OCI-LY7 (cell line): ENCODE data around the gene EFCAB11. TPM values are rescaled to one million over a fixed set of nuclear protein-coding genes. Genes with fewer than 3 reads are reported as not detected.

Experiments used
- BruUV-seq: library from RNA; stranded (reverse); fragments of 400-500 nt; replicated peaks from 2 replicates; lab custom pipeline; 2021; lab: Mats Ljungman, UMichigan
- CTCF ChIA-PET: fragments of 300-600 bp; sonication (Branson Sonifier 250); formaldehyde crosslinking; loops from one replicate; lab custom pipeline; 2022; ENCODE audit warnings: antibody characterized with exemption; ENCODE audit not compliant: unreplicated experiment; lab: Charles Lee
- POLR2A ChIA-PET: fragments of 300-600 bp; sonication (Branson Sonifier 250); formaldehyde crosslinking; loops from one replicate; lab custom pipeline; 2022; ENCODE audit warnings: antibody characterized with exemption; lab: Charles Lee
- DNase-seq: peaks from one replicate; pipeline ENCODE4 v3.0.0-alpha.2; 2015; ENCODE audit warnings: low spot score
- H2AFZ ChIP-seq: fragments of 200-600 bp; sonication (generic), shearing (Covaris generic); 2 replicates; pipeline ENCODE4 v1.6.1; 2014; ENCODE audit warnings: mild to moderate bottlenecking, antibody characterized with exemption, low read length, moderate library complexity
- H3K27ac ChIP-seq: fragments of 200-600 bp; sonication (generic); 2 replicates; pipeline ENCODE4 v1.5.1; 2014; ENCODE audit warnings: mixed run types, low read depth, mild to moderate bottlenecking, moderate library complexity, low read length, inconsistent platforms; ENCODE audit not compliant: poor library complexity, severe bottlenecking
- H3K36me3 ChIP-seq: fragments of 200-600 bp; sonication (generic); 2 replicates; pipeline ENCODE4 v1.6.1; 2014; ENCODE audit warnings: mild to moderate bottlenecking, antibody characterized with exemption, low read length, moderate library complexity, mixed read lengths; ENCODE audit not compliant: insufficient read depth
- H3K4me1 ChIP-seq: fragments of 200-600 bp; sonication (generic); 2 replicates; pipeline ENCODE4 v1.5.1; 2014; ENCODE audit warnings: mild to moderate bottlenecking, low read length; ENCODE audit not compliant: insufficient read depth, poor library complexity, severe bottlenecking
- H3K4me2 ChIP-seq: fragments of 200-600 bp; sonication (generic); 2 replicates; pipeline ENCODE4 v1.6.1; 2014; ENCODE audit warnings: mild to moderate bottlenecking, low read length
- H3K4me3 ChIP-seq: fragments of 200-600 bp; sonication (generic); 2 replicates; pipeline ENCODE4 v1.5.1; 2014; ENCODE audit warnings: mild to moderate bottlenecking, low read depth, low read length; ENCODE audit not compliant: poor library complexity, severe bottlenecking
- H3K79me2 ChIP-seq: fragments of 200-600 bp; sonication (generic); 2 replicates; pipeline ENCODE4 v1.6.1; 2016; ENCODE audit warnings: low read depth, mild to moderate bottlenecking, low read length, moderate library complexity, mixed read lengths; ENCODE audit not compliant: insufficient read depth
- H3K9me2 ChIP-seq: fragments of 200-600 bp; sonication (generic); 2 replicates; pipeline ENCODE4 v1.6.1; 2016; ENCODE audit warnings: mild to moderate bottlenecking, low read length, mixed read lengths; ENCODE audit not compliant: insufficient read depth
- H3K9me3 ChIP-seq: fragments of 200-600 bp; sonication (generic); 2 replicates; pipeline ENCODE4 v1.6.1; 2014; ENCODE audit warnings: mild to moderate bottlenecking, mixed run types, low read length, mixed read lengths
- H4K20me1 ChIP-seq: fragments of 200-600 bp; sonication (generic); 2 replicates; pipeline ENCODE4 v1.6.1; 2014; ENCODE audit warnings: mild to moderate bottlenecking, antibody characterized with exemption, low read length, moderate library complexity, mixed read lengths; ENCODE audit not compliant: insufficient read depth
- EZH2phosphoT487 ChIP-seq: fragments of 200-600 bp; sonication (generic); IDR thresholded peaks from 2 replicates; pipeline ENCODE4 v1.6.1; 2018; ENCODE audit warnings: low read depth, borderline replicate concordance, mild to moderate bottlenecking, mixed run types, antibody characterized with exemption, low read length, moderate library complexity, mixed read lengths
- intact Hi-C: fragments of 100-400 bp; cut with micrococcal nuclease; formaldehyde crosslinking; loops from one replicate; pipeline ENCODE4 v1.10.0; 2022; ENCODE audit not compliant: unreplicated experiment
- total RNA-seq, 2 experiments: library from RNA; depleted of rRNA in 1 of 2; stranded (reverse); fragments of >200 nt in 1 of 2; shearing (Covaris generic) in 1 of 2; gene quantifications; 2 replicates each; pipeline ENCODE4 v1.2.3, GENCODE V29; 2014 to 2022
- TF ChIP-seq, protein P1 (sequence below): fragments of 200-600 bp; sonication (generic); conservative IDR thresholded peaks from 2 replicates; pipeline ENCODE4 v1.5.1; 2014; ENCODE audit warnings: mild to moderate bottlenecking, antibody characterized with exemption, low read length, moderate library complexity, mixed read lengths

EFCAB11 gene
- total RNA-seq, 2 experiments from 2014 or later = 9.3 to 29.5 TPM

DNA sequence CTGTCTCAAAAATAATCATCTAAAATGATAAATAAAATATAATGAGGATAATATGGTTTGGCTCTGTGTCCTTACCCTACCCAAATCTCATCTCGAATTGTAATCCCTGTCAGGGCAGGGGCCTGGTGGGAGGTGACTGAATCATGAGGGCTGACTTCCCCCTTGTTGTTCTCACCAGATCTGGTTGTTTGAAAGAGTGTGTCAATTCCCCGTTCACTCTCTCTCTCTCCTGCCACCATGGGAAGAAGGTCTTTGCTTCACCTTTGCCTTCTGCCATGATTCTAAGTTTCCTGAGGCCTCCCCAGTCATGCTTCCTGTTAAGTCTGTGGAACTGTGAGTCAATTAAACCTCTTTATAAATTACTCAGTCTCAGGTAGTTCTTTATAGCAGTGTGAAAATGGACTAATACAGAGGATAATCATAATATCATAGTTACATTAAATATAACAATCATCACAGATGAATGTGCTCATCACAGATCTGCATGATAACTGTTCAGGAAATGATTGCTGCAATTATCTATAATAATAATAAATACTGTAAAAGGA, 12.6 kb downstream of the EFCAB11 start:
- CTCF ChIA-PET = no interaction called here
- DNase-seq = no peak
- H3K9me2 ChIP-seq = no peaks in the 10 kb centered on the region
- POLR2A ChIA-PET = no interaction called here
- no peaks in the 10 kb centered on the region for H4K20me1 ChIP-seq
- peaks cover 5% of the 10 kb centered on the region for H3K4me1 ChIP-seq
- H3K36me3 ChIP-seq = no peaks in the 10 kb centered on the region
- H2AFZ ChIP-seq = no peak overlapping the region
- H3K4me2 ChIP-seq = no peak overlapping the region
- no TSS peak for BruUV-seq
- no peak overlapping the region for H3K27ac ChIP-seq
- H3K9me3 ChIP-seq = no peaks in the 10 kb centered on the region
- intact Hi-C loops = no loop called here
- TF ChIP-seq, protein P1, sequence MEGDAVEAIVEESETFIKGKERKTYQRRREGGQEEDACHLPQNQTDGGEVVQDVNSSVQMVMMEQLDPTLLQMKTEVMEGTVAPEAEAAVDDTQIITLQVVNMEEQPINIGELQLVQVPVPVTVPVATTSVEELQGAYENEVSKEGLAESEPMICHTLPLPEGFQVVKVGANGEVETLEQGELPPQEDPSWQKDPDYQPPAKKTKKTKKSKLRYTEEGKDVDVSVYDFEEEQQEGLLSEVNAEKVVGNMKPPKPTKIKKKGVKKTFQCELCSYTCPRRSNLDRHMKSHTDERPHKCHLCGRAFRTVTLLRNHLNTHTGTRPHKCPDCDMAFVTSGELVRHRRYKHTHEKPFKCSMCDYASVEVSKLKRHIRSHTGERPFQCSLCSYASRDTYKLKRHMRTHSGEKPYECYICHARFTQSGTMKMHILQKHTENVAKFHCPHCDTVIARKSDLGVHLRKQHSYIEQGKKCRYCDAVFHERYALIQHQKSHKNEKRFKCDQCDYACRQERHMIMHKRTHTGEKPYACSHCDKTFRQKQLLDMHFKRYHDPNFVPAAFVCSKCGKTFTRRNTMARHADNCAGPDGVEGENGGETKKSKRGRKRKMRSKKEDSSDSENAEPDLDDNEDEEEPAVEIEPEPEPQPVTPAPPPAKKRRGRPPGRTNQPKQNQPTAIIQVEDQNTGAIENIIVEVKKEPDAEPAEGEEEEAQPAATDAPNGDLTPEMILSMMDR = no peak
- no peak for TF ChIP-seq EZH2phosphoT487
- no peaks in the 10 kb centered on the region for H3K79me2 ChIP-seq
- H3K4me3 ChIP-seq = no peak overlapping the region

DNA sequence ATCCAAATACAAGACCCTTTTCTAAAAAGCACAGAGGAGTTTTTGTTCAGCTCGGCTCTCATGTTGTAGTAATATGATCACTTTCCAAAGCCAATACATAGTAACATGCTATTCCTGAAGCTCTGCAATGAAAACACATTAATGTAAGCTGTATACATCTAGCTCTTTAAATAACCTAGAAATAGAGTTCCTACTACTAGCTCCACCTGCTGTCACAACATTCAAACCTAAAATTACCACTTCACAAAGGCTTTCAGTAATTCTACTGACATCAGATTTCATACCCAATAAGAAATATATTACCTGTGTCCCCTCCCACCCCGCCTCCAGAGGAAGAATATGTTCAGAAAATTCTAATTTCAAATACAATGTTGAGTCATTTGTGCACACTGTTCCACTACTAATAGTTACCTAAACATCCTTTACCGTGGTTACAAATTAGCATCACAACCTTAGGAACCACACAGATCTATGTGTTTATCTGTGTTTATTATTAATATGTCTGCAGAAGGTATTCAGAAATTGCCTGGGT, 17.8 kb downstream of the EFCAB11 start:
- ChIA-PET POLR2A (interaction anchor here (0.6 to 0.8 kb wide), 2 partner anchors 34 to 55 kb away, joined by 3 read pairs; no protein-coding TSS in a partner anchor), CTCF (no interaction called here)
- no peak for DNase-seq
- H3K4me2 ChIP-seq = no peak overlapping the region
- no peaks in the 10 kb centered on the region for H3K79me2 ChIP-seq
- no peak for TF ChIP-seq EZH2phosphoT487
- TF ChIP-seq, protein P1 = peak; percentile 60
- peaks cover 5% of the 10 kb centered on the region for H3K4me1 ChIP-seq
- no peak overlapping the region for H2AFZ ChIP-seq
- no peaks in the 10 kb centered on the region for H4K20me1 ChIP-seq
- intact Hi-C loops = no loop called here
- H3K9me2 ChIP-seq = no peaks in the 10 kb centered on the region
- no peak overlapping the region for H3K27ac ChIP-seq
- BruUV-seq = no TSS peak
- no peak overlapping the region for H3K4me3 ChIP-seq
- no peaks in the 10 kb centered on the region for H3K9me3 ChIP-seq
- H3K36me3 ChIP-seq = no peaks in the 10 kb centered on the region

DNA sequence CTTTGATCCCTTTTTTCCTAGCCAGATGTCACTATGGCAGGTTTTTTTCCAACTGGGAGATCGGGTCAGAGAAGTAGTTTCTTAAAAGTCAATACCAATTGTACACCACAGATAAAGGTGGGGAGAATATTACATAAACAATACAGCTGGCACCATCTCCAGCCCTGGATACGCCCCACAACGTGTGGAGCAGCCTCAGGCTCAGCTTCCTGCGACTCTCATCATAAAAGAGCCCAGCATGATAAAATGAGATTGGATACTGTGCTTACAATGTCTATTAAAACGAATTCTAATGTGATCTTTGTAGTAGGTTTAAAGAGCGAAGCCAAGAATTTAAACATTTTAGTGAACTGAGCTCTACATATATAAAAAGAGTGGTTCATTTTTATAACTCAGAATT, 21.5 kb downstream of the EFCAB11 start:
- intact Hi-C loops = no loop called here
- no peak for TF ChIP-seq EZH2phosphoT487
- TF ChIP-seq, protein P1 = no peak
- BruUV-seq = no TSS peak

More for the DNA sequence above, 21.5 kb downstream of the EFCAB11 start:
- H3K9me2 ChIP-seq = no peaks in the 10 kb centered on the region
- H3K27ac ChIP-seq = no peak overlapping the region
- no peak overlapping the region for H3K4me2 ChIP-seq
- H4K20me1 ChIP-seq = no peaks in the 10 kb centered on the region
- H3K9me3 ChIP-seq = no peaks in the 10 kb centered on the region
- H3K4me1 ChIP-seq = no peaks in the 10 kb centered on the region
- DNase-seq = no peak
- H2AFZ ChIP-seq = no peak overlapping the region
- no peak overlapping the region for H3K4me3 ChIP-seq
- peaks cover 12% of the 10 kb centered on the region; the same call in 1 of the 2 replicates for H3K36me3 ChIP-seq
- H3K79me2 ChIP-seq = no peaks in the 10 kb centered on the region
- CTCF ChIA-PET = no interaction called here
- POLR2A ChIA-PET = interaction anchor here (0.6 kb wide), 1 partner anchor 1930 kb away, joined by 4 read pairs; no protein-coding TSS in a partner anchor
